GM19035 (cell line): ENCODE data around the gene AGPAT2.

Experiments
- ATAC-seq: cut with Tn5 transposase; IDR thresholded peaks from one replicate; pipeline ENCODE4 v1.9.1; 2021; ENCODE audit not compliant: unreplicated experiment

Gene AGPAT2

DNA sequence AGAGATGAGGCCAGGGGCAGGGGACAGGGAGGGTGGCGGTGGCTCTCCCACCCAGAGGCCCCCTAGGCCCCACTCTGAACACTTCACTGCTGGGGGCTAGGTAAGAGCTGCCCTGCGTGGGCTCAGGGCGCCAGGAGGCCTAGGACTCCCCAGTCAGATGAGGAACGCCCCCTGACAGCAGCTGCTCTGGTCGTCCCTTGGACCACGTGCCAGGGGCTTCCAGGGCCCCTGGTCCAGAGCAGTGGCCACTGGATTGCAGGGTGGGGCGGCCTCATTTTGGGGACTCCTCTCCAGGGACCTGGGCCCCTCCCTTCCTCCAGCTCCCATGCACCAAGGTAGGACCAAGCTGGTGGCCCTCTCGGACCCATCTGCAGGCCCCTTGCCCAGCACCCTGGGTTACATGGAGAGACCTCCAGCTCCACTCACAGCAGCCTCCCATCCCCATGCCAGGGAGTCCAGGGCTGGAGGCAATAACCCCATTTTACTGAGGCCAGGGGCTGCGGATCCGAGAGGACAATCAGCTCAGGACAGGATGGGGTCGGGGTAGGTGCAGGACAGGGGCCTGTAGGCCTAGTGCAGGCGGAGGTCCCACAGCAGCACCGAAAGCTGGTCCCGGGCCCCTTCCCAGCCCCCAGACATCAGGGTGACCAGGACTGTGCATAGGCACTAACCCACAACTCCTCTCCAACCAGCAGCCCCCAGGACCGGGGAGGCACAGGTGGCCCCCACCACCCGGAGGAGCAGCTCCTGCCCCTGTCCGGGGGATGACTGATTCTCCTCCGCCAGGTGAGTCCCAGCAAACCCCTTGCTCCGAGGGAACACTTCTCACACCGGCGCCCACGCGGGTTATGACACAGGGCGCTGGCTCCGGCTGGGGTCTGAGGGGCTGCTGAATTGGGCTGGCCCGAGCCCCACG is 23.0 kb downstream of the AGPAT2 start:
- no peak for ATAC-seq

DNA sequence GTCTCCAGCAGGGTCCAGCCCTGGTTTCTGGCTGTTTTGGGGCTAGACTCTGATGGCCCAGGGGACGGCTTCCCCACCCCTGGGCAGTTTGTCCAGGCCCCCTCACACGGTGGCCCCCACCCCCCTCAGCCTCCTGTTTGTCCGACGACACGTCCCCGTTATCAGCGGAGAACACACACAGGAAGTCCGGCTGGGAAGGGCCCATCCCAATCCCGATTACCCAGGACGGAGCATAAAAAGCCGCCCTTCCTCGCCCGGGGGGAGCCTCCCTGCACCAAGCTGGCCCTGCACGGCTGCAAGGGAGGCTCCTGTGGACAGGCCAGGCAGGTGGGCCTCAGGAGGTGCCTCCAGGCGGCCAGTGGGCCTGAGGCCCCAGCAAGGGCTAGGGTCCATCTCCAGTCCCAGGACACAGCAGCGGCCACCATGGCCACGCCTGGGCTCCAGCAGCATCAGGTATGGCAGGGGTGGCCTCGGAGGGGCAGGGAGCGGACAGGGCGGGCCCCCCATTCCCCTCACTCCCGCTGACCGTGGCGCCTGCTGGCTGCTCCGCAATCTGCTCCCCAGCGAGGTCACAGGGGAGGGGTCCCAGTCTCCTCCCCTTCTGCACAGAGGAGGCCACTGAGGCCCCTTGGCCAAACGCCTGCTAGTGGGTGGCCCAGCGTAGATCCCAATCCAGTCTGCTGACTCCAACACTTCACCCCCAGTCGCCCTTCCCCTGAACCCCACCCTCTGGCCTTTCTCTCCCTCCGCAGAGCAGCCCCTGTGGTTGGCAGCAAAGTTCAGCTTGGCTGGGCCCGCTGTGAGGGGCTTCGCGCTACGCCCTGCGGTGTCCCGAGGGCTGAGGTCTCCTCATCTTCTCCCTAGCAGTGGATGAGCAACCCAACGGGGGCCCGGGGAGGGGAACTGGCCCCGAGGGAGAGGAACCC is 24.3 kb downstream of the AGPAT2 start, which contains the start of gene EGFL7:
Gene EGFL7, plus strand, starts transcription at position 261 of the 926 bp plus-strand sequence. CDS start 5,367 bp downstream, outside the sequence.
- no peak for ATAC-seq

DNA sequence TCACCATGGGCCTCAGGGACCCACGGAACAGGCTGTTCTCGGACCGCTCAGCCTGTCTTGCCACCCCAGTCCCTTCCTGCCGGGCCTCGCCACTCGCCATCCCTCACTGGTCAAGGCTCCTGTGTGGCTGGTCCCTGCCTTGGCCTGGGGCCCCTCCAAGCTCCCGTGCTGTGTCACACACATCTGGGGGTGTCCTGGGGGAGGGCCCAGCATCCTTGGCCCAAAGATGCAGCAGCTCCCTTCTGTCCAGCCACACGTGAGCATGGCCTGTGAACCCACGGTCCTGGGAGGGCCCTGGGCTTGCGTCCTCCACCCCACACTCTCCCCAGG is 25.0 kb downstream of the AGPAT2 start:
- ATAC-seq: no peak

DNA sequence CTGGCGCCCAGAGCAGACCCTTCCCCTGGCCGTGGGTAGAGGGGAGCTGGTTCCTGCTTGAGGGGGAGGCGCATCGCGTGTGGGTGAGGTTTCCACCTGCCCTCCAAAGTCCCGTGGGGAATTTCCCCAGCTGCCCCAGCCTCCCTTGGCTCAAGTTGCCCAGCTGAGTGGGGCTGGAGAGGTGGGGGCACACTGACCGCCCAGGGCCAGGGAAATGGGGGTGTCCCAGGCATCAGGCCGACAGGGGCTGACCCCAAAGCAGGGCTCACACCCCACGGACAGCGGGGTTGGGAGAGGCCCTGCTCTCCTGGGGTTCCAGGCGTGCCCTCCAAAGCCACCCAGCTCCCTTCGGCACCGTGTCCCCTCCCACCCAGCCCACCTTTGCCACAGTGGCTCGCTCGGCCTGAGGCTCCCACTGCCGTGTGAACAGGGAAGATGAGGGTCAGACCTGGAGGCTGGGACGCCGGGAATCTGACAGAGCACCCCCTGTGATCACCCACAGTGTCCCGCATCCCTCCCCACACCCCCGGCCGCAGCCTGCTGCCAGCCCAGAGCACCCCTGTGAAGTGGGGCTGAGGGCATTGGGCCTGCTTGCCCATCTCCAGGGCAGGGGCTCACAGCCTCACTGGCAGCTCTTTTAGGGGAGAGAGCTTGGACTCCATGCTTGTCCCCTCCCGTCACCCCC is 25.5 kb downstream of the AGPAT2 start:
- ATAC-seq: no peak

DNA sequence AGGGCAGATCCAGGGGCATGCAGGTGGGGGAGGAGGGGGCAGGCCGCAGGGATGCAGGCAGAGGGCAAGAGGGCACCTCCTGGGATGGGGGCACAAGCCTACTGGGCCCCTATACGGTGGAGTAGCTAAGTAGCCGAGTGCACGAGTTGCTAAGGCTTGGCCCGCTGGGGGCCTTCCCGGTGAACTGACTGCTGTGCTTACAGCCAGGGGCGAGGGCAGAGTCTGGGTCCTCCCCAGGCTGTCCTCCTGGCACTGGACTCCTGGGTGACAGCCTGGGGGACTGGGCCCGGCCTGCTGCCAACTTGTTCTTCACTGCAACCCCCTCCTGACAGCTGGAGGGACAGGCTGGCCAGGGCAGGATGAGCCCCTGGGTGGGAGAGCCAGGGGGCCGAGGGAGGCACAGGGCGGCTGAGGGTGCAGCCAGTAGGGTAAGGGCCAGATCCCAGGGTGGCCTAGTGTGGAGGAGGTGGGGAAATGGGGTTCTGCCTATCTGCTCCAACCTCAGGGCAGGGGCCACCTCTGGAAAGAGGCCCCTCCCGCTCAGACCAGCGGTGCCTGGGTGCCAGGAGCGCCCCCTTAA is 26.2 kb downstream of the AGPAT2 start:
- no peak for ATAC-seq

DNA sequence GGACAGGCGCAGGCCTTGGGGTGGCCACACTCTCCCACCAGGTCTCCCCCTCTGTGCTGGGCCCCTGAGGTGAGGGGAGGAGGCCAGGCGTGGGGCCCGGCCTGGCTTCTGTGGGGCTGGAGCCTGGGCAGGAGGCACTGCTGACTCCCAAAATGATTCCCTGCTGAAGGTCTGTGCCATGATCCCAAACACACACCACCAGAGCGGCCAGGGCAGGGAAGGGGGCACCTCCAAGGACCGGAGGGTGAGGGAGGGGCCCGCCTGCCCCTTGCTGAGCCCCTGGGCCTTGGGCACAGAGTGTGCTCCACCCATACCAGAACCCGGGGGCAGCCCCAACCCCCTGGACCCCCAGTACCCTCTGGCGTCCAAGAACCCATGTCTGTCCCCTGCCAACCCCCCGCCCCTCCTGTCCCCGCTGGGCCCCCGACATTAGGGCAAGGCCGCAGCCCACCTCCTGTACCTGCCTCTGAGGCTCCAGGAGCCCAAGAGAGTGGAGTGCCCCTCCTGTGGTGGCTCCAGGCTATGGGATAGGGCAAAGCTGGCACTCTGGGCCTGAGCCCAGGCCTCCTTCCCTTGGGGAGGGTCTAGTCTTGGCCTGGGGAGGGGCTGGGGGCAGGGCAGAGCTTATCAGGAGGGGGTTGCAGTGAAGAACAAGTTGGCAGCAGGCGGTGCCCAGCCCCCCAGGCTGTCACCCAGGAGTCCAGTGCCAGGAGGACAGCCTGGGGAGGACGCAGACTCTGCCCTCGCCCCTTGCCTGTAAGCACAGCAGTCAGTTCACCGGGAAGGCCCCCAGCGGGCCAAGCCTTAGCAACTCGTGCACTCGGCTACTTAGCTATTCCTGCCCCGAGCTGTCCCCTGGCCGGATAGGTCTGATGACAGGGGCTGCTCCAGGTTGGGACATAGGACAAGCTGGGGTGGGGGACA is 27.1 kb downstream of the AGPAT2 start:
- no peak for ATAC-seq

DNA sequence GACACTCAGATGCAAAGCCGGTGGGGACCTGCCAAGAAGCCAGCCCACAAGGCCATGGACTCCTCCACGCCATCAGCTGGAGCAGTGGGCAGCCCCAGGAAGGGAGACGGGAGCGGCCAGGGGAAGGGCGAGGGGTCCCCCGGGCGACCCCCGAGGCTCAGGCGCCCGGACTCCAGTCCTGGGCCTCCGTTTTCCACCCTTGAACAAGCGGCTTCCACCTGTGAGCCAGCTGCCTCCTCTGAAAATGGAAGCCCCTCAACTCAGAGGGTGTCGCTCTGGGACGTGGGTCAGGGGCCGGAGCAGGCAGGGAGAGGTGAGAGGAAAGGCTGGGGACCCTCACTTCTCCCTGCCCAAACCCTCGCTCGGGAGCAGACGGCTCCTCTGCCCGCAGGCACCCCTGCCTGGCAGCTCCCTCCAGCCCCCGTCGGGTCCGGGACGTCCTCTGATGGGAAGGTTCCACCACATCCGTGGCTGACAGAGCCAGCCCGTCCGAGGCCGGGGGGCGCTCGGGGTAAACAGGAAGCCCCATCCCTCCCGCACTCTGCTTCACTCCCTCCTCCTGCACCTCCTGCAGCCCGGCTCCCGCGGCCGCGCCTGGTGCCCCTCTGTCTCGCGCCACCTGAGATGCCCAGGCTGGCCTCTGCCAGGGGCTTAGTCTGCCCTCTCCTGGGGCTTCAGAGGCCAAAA is 28.3 kb downstream of the AGPAT2 start:
- no peak for ATAC-seq

DNA sequence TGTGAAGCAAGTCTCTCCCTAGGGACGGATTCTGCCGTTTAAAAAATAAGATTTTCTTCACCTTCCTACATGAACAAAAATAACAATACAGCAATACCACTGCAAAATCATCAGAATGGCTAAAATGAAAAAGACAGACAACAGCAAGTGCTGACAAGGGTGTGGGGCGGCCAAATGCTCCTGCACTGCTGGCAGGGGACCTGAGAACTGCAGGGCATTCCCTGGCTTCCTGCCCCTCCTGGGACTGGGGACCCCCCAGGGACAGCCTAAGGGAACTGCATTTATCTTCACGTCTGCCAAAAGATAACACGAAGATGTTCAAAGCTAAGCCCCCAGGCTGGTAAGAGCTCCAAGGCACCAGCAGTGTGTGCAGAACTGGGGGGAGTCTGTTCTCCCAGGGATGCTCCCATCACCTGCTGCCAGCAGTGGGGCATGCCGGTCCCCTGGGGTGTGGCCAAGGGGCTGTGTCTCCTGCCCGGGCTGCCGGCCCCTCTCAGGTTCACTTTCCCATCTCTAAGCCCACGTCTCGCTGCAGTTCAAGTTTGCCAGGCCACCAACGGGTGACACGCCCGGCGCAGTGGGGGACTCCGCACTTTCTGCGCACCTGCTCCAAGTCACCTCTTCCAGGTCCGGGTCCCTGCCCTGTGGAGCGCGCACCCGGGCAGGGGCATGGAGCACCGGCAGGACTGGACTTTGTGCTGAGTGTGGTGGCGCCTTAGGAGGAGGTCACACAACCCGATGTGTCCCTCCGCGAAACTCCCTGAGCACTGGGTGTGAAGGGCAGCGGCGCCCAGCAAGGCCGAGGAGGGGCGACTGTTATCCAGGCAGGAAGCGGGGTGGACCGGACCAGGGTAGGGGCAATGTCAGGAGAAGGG is 29.0 kb downstream of the AGPAT2 start:
- ATAC-seq: no peak

DNA sequence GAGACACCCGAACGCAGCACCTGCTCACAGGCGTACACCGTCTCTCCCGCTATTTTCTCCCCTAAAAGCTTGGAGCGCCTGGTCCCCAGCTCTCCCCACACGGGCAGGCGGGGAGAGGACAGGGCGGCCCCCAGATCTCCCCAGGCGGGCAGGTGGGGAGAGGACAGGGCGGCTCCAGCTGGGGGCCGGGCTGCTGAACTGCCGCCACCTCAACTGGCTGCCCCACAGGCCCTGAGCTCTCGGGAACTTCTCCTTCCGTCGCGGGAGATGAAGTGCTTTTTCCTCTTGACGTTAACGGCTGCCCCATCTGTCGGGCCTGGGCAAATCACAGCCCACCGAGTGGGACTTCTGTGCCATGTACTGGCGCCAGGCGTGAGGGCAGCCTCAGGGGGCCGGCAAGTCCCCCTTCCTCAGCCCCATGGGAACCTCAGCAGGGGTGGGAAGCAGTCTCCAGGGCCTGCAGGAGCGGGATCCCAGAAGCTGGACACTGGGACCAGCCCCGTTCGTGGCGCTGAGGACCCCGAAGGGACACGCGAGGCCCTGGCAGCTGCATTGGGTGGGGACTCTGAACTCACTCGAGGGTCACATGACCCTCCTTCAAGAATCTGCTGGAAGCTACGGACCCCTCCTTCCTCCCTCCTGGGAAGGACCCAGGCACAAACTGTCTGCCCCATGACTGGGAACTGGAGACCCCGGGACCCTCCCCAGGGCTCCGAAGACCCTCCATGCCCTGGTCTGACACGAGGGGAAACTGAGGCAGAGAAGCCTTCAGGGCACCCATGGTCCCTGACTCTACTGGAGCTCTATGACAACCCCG is 30.3 kb downstream of the AGPAT2 start:
- ATAC-seq: no peak

DNA sequence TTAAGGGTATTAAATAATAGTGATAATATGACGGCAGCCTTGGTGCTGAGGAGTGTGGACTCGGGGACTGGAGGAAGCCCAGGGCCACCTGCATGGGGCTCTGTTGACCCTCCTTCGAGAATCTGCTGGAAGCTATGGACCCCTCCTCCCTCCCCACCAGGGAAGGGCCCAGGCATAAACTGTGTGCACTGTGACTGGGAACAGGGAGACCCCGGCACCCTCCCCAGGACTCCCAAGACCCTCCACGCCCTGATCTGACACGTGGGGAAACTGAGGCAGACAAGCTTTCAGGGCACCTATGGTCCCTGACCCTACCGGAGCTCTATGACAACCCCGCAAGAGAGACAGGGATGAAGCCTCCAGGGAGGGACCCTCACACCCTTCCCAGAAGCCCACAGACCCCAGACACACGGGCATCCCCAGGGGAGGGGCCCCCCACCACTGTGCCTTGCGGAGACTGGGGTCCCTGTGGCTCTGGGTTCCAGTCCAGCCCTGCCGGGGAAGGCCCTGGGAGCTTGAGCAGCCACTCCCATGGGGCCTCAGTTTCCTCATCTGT is 31.0 kb downstream of the AGPAT2 start:
- no peak for ATAC-seq

DNA sequence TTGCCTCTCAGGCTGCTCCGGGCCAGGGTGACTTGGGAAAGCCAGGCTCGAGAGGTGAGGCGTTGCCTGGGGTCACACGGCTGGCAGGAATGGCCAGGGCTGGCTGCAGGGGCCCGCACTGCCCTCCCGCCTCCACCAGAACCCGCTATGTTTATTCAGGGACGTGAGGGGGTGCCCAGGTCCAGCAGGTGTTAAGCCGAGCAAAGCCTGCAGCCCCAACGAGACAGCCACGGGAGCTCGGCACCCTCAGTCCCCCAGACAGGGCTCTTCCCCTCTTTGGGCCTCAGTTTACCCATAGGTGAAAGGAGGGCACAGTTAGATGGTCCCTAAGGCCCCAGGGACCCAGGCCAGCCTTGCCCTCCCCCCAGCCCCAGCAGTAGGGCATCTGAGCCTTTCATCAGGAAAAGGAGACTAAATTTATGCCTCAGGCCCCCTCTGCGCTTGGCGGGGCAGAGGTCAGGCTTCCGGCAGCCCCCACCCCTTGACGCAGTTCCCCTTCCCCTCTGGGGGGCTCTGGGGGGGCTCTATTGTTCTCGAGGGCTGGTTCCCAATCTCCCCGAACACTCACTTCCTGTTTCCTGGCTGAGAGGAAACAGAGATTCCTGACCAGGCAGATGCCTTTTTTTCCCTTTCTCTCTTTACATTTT is 31.6 kb downstream of the AGPAT2 start:
- no peak for ATAC-seq

DNA sequence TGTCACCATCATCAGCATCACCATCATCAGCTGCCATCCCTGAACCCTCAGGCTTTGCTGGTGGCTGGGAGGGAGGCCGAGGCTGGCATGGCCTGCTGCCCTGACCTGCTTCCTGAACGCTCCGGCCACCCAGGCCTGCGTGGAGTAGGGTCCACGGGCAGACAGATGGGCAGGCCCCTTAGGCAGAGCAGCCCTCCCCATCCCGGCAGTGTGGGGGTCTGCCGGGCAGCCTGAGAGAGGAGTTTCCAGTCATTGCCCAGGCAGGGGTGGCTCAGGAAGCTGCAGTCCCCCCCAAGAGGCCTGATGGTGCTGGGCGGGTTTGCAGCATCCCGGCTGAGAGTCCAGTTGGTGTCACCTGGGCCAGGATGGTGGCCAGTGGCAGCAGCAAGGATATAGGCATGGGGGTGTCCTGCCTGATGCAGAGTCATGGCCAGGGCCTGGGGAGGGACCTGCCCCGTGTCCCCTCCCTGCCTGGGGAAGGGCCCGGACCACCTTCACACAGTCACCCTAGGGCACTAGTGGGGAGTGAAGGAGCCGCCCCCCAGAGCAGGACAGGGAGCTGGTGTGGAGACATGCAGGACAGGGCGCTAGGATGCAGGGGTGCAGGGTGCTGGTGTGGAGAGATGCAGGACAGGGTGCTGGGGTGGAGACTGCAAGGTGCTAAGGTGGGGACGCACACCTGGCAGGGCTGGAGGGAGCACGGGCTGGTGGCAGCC is 32.3 kb downstream of the AGPAT2 start:
- ATAC-seq: no peak

DNA sequence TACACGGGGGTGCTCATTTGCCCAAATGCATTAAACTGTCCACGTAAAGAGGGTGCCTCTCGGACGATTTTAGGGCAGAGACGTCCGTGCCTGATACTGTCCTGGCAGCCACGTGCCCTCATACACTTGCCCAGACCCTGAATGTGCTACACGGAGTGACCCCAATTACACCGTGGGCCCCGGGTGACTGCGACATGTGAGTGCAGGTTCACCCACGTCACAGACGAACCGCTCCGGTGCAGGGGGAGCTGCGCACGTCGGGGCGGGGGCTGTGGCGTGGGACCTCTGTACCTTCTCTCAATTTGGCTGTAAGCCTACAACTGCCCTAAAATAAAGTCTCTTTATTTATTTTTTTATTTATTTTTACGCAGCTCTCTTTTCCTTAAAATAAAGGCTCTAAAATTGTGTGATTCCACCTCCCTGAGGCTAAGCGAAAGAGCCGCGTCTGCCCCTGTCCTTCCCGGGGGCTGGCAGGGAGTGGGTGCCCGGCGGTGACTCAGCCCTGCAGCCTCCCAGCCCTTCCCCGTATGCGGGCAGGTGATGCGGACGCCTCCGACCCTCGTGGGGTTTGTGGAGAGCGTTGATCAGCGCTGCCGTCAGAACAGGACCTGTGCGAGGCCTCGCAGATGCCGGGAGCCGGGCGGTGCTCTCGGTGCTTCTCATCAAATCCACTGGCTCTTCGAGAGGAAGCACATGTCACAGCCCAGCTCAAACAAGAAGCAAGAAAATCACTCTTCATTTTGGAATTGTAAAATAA is 33.8 kb downstream of the AGPAT2 start:
- no peak for ATAC-seq

DNA sequence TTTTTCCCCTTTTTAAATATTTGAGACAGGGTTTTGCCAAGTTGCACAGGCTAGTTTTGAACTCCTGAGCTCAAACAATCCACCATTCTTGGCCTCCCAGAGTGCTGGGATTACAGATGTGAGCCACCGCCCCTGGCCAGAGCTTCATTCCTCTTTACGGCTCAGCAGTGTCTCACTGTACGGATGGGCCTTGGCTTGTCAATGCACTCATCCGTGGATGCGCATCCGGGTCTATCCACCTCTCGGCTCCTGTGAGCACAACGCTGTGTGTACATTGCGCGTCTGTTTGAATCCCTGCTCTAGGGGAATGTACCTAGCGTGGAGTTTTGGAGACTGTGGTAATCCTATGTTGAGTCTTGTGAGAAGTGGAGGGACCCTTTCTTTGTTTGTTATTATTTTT is 35.4 kb downstream of the AGPAT2 start:
- no peak for ATAC-seq

DNA sequence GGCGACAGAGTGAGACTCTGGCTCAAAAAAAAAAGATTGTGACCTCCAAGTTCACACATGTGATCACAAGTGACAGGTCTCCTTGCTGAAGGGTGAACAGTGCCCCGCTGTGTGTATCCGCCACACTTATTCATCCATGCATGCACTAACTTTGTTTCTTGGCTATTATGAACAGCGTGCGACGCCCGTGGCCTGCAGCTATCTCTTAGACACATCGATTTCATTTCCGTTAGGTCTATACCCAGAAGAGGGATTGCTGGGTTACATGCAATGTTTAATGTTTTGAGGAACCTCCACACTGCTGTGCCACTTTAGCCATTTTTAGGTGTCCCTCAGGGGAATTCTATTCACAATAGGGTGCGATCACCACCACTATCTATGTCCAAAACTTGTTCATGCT is 36.6 kb downstream of the AGPAT2 start:
- ATAC-seq: no peak
